HL-60 (cell line): ENCODE results near the gene NUP93.

Experiments
- CTCF ChIP-seq: IDR thresholded peaks from one replicate; pipeline ENCODE4 v1.5.1; 2011; ENCODE audit warnings: low read length, control low read depth, inconsistent platforms; ENCODE audit not compliant: insufficient read depth
- POLR2AphosphoS5 ChIP-seq: IDR thresholded peaks from 2 replicates; pipeline ENCODE4 v1.6.1; 2012; ENCODE audit warnings: low read depth

- TF ChIP-seq CTCF (no peak), POLR2AphosphoS5 (no peak)
Measured at GRCh38 chr16:56817938-56818337, 88.0 kb downstream of the NUP93 start.
